Heart right ventricle (tissue), 16 donors: ENCODE data around the gene CPT1A. TPM values are rescaled to one million over a fixed set of nuclear protein-coding genes. Genes with fewer than 3 reads are reported as not detected.

Experiments
- ATAC-seq, 8 donors: fragments of 200-7000 bp; cut with Tn5 transposase; one replicate each; pipeline ENCODE4 v1.9.1; 2020; ENCODE audit warnings: mild to moderate bottlenecking in 8 of 8, moderate library complexity in 8 of 8, moderate number of reproducible peaks in 1 of 8
- DNase-seq, 2 donors: peaks; one replicate each; pipeline ENCODE4 v3.0.0-alpha.2; 2020
- H3K27ac ChIP-seq, 10 donors: fragments of 200-600 bp; sonication (generic) in 2 of 10; one replicate each; pipeline versions ENCODE4 v1.5.0 to v1.8.0; 2020 to 2022; ENCODE audit warnings: mild to moderate bottlenecking in 3 of 10
- H3K27me3 ChIP-seq, 7 donors: fragments of 200-600 bp; one replicate each; pipeline ENCODE4 v1.8.0; 2021 to 2022; ENCODE audit warnings: mild to moderate bottlenecking in 2 of 7
- H3K36me3 ChIP-seq, 9 donors: fragments of 200-600 bp; sonication (generic) in 1 of 9; one replicate each; pipeline versions ENCODE4 v1.5.0 to v1.8.0; 2020 to 2022; ENCODE audit warnings: mild to moderate bottlenecking in 2 of 9
- H3K4me1 ChIP-seq, 9 donors: fragments of 200-600 bp; sonication (generic) in 1 of 9; one replicate each; pipeline versions ENCODE4 v1.5.0 to v1.8.0; 2020 to 2022; ENCODE audit warnings: mild to moderate bottlenecking in 4 of 9
- H3K4me3 ChIP-seq, 10 donors: fragments of 200-600 bp; sonication (generic) in 2 of 10; one replicate each; pipeline versions ENCODE4 v1.5.0 to v1.8.0; 2020 to 2022; ENCODE audit warnings: mild to moderate bottlenecking in 7 of 10, moderate library complexity in 2 of 10
- H3K9me3 ChIP-seq, 11 donors: fragments of 200-600 bp in 10 of 11; sonication (generic) in 2 of 11; one replicate each; pipeline versions ENCODE4 v1.5.0 to v1.8.0; 2013 to 2022; ENCODE audit warnings: mild to moderate bottlenecking in 2 of 11, control low read depth in 1 of 11, moderate library complexity in 1 of 11
- WGBS, 2 donors: extraction: QIAGEN DNeasy Blood & Tissue Kit; methylation state at CpG; one replicate each; pipeline ENCODE4 v1.1.7; 2013; ENCODE audit warnings: inconsistent platforms in 1 of 2; 5-methylcytosine and 5-hydroxymethylcytosine counted together
- intact Hi-C, 10 donors: fragments of 100-400 bp; cut with DNase I; formaldehyde crosslinking; loops; one replicate each; pipeline versions ENCODE4 v1.11.1 to v1.14.2; 2022
- polyA plus RNA-seq, 2 donors: library from polyadenylated mRNA; stranded (reverse); fragments of 200-250 nt; gene quantifications; one replicate each; pipeline ENCODE4 v1.2.3, GENCODE V29; 2013
- total RNA-seq, 10 donors: library from RNA; stranded (reverse); fragmentation: NEBNext Ultra II Directional in 3 of 10; extraction: Animal tissue kit (Norgen Biotek cat#: 25700) in 3 of 10; gene quantifications; one replicate each; pipeline versions ENCODE4 v1.2.1 to v1.2.4, GENCODE V29; 2021 to 2023
- TF ChIP-seq, protein P1 (sequence below), 9 donors: fragments of 200-600 bp; sonication (generic) in 2 of 9; IDR thresholded peaks; one replicate each; pipeline versions ENCODE4 v1.5.0 to v1.8.0; 2021 to 2022; ENCODE audit warnings: antibody characterized with exemption in 9 of 9, mild to moderate bottlenecking in 5 of 9, moderate library complexity in 1 of 9
- donor health status: Arrhythmogenic right ventricular cardiomyopathy.
- donor health status: ischemic (EF 13 %, LVEDD 7.1; RV severe dilation, severe dysfunction).
- donor health status: healthy with polysubstance abuse.
- donor health status: DM: no; HTN: yes; CAD: no.
- donor health status: DM: no; HTN: no; CAD: no.
- donor health status: ischemic (EF 25% LVEDD 6.9; RV normal size, moderate dysfunction).
- donor health status: ischemic (EF 25% LVEDD 5.7; RV mildly dilated, moderate dysfunction).
- donor health status: healthy.
- donor health status: DM: yes; HTN: yes; CAD: no.
- donor health status: Ischemic cardiomyopathy.
- donor health status: ischemic (EF 35%, LVEDD 5.7; RV mildly dilated, moderate dysfunction).
- donor health status: nonischemic (EF 11% LVEDD 7.7; RV severe dilation, severe dysfunction).
- donor health status: DM: yes; HTN: yes; CAD: no.
- donor health status: PGD.
- donor health status: ischemic (EF 29% LVEDD 5.4; RV normal size, mild dysfunction).
- donor health status: nonischemic (EF 23%, LVEDD 6.1; RV moderate dilation, normal function).

The CPT1A gene
- total and polyA plus RNA-seq, 12 donors, result 18.8 to 84.4 (median 44.2) TPM

DNA sequence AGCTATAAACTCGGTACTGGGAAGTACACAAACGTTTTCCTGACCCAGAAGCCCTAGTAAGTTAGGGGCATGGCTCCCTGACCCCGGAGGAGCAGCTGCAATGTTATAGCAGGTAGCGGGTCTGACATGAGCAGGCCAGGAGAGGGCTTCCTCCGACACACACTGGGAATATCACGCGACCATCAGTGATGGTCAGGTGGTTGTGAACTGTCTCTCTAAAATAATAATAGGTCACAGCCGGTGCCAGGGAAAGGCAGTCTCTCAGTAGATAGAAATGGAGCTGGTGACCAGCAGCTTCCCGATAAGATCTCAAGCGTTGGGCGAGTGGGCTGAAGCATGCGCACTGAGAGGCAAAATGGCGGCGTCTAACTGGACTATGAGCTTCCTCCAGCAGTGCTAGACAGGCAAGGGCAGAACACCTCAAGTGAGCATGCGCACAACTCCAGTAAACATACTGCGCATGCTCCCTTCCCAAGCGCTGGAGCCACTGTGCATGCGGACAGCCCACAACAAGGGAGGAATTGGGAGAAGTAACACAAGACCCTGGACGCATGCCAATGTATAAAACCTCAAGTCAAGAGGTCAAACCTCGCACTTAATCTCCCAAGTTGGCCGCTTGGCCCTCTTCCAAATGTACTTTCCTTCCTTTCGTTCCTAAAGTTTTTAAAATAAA is 68.1 kb downstream of the CPT1A start:
- no peaks in the 10 kb centered on the region for H3K9me3 ChIP-seq
- WGBS, 2 donors, result 87 to 90% methylated on average over 22 of the region's 22 CpGs
- intact Hi-C loops, result no loop called here
- H3K4me1 ChIP-seq, result peaks cover 0 to 17% (median 5%) of the 10 kb centered on the region in 9 donors
- peaks cover 4 to 100% (median 76%) of the 10 kb centered on the region in 9 donors for H3K36me3 ChIP-seq
- H3K4me3 ChIP-seq, result no peak overlapping the region
- no peak for DNase-seq
- H3K27ac ChIP-seq, result no peak overlapping the region
- TF ChIP-seq, protein P1, sequence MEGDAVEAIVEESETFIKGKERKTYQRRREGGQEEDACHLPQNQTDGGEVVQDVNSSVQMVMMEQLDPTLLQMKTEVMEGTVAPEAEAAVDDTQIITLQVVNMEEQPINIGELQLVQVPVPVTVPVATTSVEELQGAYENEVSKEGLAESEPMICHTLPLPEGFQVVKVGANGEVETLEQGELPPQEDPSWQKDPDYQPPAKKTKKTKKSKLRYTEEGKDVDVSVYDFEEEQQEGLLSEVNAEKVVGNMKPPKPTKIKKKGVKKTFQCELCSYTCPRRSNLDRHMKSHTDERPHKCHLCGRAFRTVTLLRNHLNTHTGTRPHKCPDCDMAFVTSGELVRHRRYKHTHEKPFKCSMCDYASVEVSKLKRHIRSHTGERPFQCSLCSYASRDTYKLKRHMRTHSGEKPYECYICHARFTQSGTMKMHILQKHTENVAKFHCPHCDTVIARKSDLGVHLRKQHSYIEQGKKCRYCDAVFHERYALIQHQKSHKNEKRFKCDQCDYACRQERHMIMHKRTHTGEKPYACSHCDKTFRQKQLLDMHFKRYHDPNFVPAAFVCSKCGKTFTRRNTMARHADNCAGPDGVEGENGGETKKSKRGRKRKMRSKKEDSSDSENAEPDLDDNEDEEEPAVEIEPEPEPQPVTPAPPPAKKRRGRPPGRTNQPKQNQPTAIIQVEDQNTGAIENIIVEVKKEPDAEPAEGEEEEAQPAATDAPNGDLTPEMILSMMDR (IDR thresholded peaks at IDR 0.05), result no peak
- no peak for ATAC-seq
- no peaks in the 10 kb centered on the region for H3K27me3 ChIP-seq

DNA sequence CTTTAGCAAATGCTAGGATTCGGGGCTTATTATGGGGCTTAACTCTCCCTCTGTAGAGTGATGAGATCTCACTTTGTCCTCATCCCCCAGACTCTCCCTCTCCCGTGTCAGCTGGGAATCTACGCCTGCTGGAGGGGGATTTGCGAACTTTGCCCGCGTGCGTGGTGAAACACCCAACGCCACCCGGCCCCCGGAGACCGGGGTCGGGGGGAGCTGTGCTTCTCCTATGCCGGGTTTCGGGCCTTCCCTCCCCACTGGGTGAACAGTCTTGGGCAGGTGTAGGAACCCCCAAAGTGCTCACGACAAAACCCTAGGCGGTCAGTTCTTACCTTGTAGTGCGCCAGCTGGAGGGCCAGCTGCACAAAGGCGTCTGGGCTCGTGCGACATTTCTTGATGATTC is 68.8 kb downstream of the CPT1A start:
- intact Hi-C loops, result no loop called here
- peaks cover 0 to 11% (median 4%) of the 10 kb centered on the region in 9 donors for H3K4me1 ChIP-seq

DNA sequence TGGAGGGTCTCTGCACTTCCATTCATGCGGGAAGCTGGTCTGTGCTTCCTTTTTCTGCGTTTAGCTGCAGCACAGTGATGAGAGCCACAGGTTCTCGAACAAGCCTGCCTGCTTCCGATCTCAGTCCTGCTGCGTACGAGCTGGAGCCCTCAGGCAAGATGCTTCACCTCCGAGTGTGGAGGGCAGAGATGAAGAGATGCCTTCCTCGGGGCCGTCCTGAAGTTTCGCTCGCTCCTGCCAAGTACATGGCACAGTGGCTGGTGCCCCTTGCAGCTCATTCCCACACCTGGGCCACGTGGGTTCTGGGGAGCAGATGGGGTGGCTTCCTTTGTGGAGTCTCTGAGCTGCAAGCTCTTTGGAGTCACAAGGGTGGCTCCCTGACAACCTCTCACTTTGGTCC is 70.9 kb downstream of the CPT1A start:
- peaks cover 4 to 98% (median 68%) of the 10 kb centered on the region in 9 donors for H3K36me3 ChIP-seq
- ATAC-seq (no peak), DNase-seq (no peak)
- no peaks in the 10 kb centered on the region for H3K27me3 ChIP-seq
- WGBS, 2 donors, result 82 to 89% methylated on average over 12 of the region's 12 CpGs
- TF ChIP-seq, protein P1 (IDR thresholded peaks at IDR 0.05), result no peak
- H3K4me1 ChIP-seq, result no peaks in the 10 kb centered on the region
- no peak overlapping the region for H3K27ac ChIP-seq
- H3K9me3 ChIP-seq, result no peaks in the 10 kb centered on the region
- intact Hi-C loops, result no loop called here
- no peak overlapping the region for H3K4me3 ChIP-seq

More for the DNA sequence above, 68.8 kb downstream of the CPT1A start:
- H3K27me3 ChIP-seq, result no peaks in the 10 kb centered on the region
- no peaks in the 10 kb centered on the region for H3K9me3 ChIP-seq
- H3K27ac ChIP-seq, result no peak overlapping the region
- 96 to 97% methylated on average over 20 of the region's 20 CpGs for WGBS, 2 donors
- H3K36me3 ChIP-seq, result peaks cover 4 to 100% (median 80%) of the 10 kb centered on the region in 9 donors
- TF ChIP-seq, protein P1 (IDR thresholded peaks at IDR 0.05), result no peak
- H3K4me3 ChIP-seq, result no peak overlapping the region
- DNase-seq, result no peak
- ATAC-seq, result no peak

DNA sequence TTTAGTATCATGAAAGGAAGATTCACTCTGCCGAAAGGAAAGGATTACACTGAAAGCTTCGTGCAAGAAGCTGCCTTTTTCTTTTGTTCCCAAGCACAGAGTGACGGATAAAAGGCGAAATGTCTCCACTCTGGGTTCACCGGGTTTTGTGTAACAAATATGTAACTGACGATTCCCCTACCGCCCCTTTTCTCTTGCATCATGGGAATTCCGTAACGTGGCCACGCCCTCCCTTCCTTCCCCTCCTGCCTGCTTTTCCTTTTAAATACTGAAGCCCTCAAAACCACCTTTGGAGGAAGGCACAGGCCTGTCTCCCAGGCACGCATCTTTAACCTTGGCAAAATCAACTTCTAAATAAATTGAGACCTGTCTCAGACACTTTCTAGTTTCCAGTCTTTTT is 74.0 kb downstream of the CPT1A start:
- DNase-seq, result no peak
- Histone ChIP-seq H3K27ac (no peak overlapping the region), H3K9me3 (no peaks in the 10 kb centered on the region), H3K4me3 (no peak overlapping the region), H3K4me1 (no peaks in the 10 kb centered on the region), H3K27me3 (no peaks in the 10 kb centered on the region), H3K36me3 (peaks cover 4 to 97% (median 52%) of the 10 kb centered on the region in 9 donors)
- intact Hi-C loops, result loop anchor here in 1 of 10 donors (10.0 kb wide), 1 partner anchor 317 kb away; no protein-coding TSS in a partner anchor
- WGBS, 2 donors, result 83 to 84% methylated on average over 11 of the region's 11 CpGs
- ATAC-seq, result no peak
- TF ChIP-seq, protein P1 (IDR thresholded peaks at IDR 0.05), result no peak
